Endothelial cell of umbilical vein (primary cell): Measurements from ENCODE around the gene OR5AU1. TPM values are rescaled to one million over a fixed set of nuclear protein-coding genes. Genes with fewer than 3 reads are reported as not detected.

ENCODE experiments used
- BruUV-seq: library from RNA; stranded (reverse); fragments of 400-500 nt; replicated peaks from 2 replicates; lab custom pipeline; 2021; lab: Mats Ljungman, UMichigan
- CTCF ChIA-PET: fragments of 300-600, 350-600 bp; sonication (Branson Sonifier 250); formaldehyde crosslinking; loops from one replicate; lab custom pipeline; 2021; ENCODE audit warnings: antibody characterized with exemption, inconsistent platforms; lab: Charles Lee
- POLR2A ChIA-PET: fragments of 300-600, 350-600 bp; sonication (Branson Sonifier 250); formaldehyde crosslinking; loops from one replicate; lab custom pipeline; 2021; ENCODE audit warnings: antibody characterized with exemption, inconsistent platforms; lab: Charles Lee
- DNase-seq: peaks from one replicate; pipeline ENCODE4 v3.0.0-alpha.2; 2011; ENCODE audit warnings: low read depth, low spot score
- FAIRE-seq: peaks from 2 replicates; lab custom pipeline; 2011; peaks lifted over from hg19 to GRCh38; lab: Jason Lieb, UNC
- H2AFZ ChIP-seq: 2 replicates; pipeline ENCODE4 v1.6.0; 2012; ENCODE audit warnings: low read depth, low read length, control low read depth, inconsistent platforms
- H3K27ac ChIP-seq: 2 replicates; pipeline ENCODE4 v1.5.1; 2011; ENCODE audit warnings: low read depth, mild to moderate bottlenecking, control low read depth, low read length, moderate library complexity; ENCODE audit not compliant: insufficient read depth
- H3K27me3 ChIP-seq, 2 experiments: 2 replicates each; pipeline versions ENCODE4 v1.6.0 to v1.6.1; 2011; ENCODE audit warnings: low read length in 2 of 2, mixed read lengths in 1 of 2; ENCODE audit not compliant: control insufficient read depth in 2 of 2, insufficient read depth in 2 of 2
- H3K36me3 ChIP-seq, 2 experiments: 2 replicates in 1 of 2; 3 replicates in 1 of 2; pipeline ENCODE4 v1.5.1; 2011; ENCODE audit warnings: low read length in 2 of 2, mild to moderate bottlenecking in 1 of 2, moderate library complexity in 1 of 2; ENCODE audit not compliant: control insufficient read depth in 2 of 2, insufficient read depth in 2 of 2; ENCODE audit errors: extremely low read depth in 1 of 2
- H3K4me1 ChIP-seq: 3 replicates; pipeline ENCODE4 v1.5.1; 2011; ENCODE audit warnings: mild to moderate bottlenecking, low read length; ENCODE audit not compliant: control insufficient read depth, insufficient read depth; ENCODE audit errors: extremely low read depth
- H3K4me2 ChIP-seq: 2 replicates; pipeline ENCODE4 v1.6.1; 2011; ENCODE audit warnings: low read length, control low read depth, mixed read lengths; ENCODE audit not compliant: insufficient read depth
- H3K4me3 ChIP-seq, 3 experiments: fragments of 200-600 bp in 1 of 3; sonication (generic), shearing (Covaris generic) in 1 of 3; replicated peaks in 1 of 3; 2 replicates each; pipeline ENCODE4 v1.5.1; 2011 to 2016; ENCODE audit warnings: control low read depth in 3 of 3, low read length in 3 of 3, mild to moderate bottlenecking in 2 of 3, inconsistent platforms in 1 of 3, low read depth in 1 of 3, moderate library complexity in 1 of 3; ENCODE audit not compliant: insufficient read depth in 1 of 3
- H3K79me2 ChIP-seq: 2 replicates; pipeline ENCODE4 v1.6.0; 2012; ENCODE audit warnings: low read length, inconsistent platforms; ENCODE audit not compliant: control insufficient read depth, insufficient read depth
- H3K9ac ChIP-seq: replicated peaks from 2 replicates; pipeline ENCODE3; 2011; ENCODE audit warnings: low read length, control low read depth; ENCODE audit not compliant: insufficient read depth; ENCODE audit errors: extremely low read depth
- H3K9me1 ChIP-seq: replicated peaks from 3 replicates; pipeline ENCODE4 v1.6.0; 2011; ENCODE audit warnings: mild to moderate bottlenecking, low read length; ENCODE audit not compliant: control insufficient read depth, insufficient read depth; ENCODE audit errors: extremely low read depth
- H3K9me3 ChIP-seq: replicated peaks from 2 replicates; pipeline ENCODE4 v1.5.1; 2012; ENCODE audit warnings: low read length, inconsistent platforms; ENCODE audit not compliant: control insufficient read depth, insufficient read depth
- H4K20me1 ChIP-seq: replicated peaks from 2 replicates; pipeline ENCODE3; 2011; ENCODE audit warnings: mild to moderate bottlenecking, low read length; ENCODE audit not compliant: control insufficient read depth, insufficient read depth; ENCODE audit errors: extremely low read depth
- EZH2 ChIP-seq: IDR thresholded peaks from 2 replicates; pipeline ENCODE4 v1.6.1; 2012; ENCODE audit warnings: borderline replicate concordance, low read depth, mild to moderate bottlenecking, moderate library complexity, low read length, inconsistent platforms; ENCODE audit not compliant: severe bottlenecking
- FOS ChIP-seq: IDR thresholded peaks from 2 replicates; pipeline ENCODE4 v1.6.1; 2011; ENCODE audit warnings: mild to moderate bottlenecking, low read length, moderate library complexity, borderline replicate concordance; ENCODE audit not compliant: insufficient read depth
- GATA2 ChIP-seq: IDR thresholded peaks from 2 replicates; pipeline ENCODE4 v1.7.0; 2011; ENCODE audit warnings: low read depth, mild to moderate bottlenecking, moderate library complexity, mixed read lengths, low read length; ENCODE audit not compliant: insufficient read length, insufficient read depth
- JUN ChIP-seq: IDR thresholded peaks from 2 replicates; pipeline ENCODE4 v1.6.1; 2011; ENCODE audit warnings: borderline replicate concordance, low read depth; ENCODE audit not compliant: insufficient read length, insufficient read depth
- POLR2A ChIP-seq: IDR thresholded peaks from 2 replicates; pipeline ENCODE4 v1.6.1; 2012; ENCODE audit warnings: low read depth, mild to moderate bottlenecking, control low read depth, low read length
- dilution Hi-C: fragments of 300-500 bp; cut with MboI; formaldehyde crosslinking; loops from one replicate; pipeline ENCODE4 v1.15.0; 2019; ENCODE audit warnings: low sequenced_read_pairs; ENCODE audit not compliant: extremely low pct_ligation_motif_present
- intact Hi-C: fragments of 100-400 bp; cut with micrococcal nuclease; formaldehyde crosslinking; loops from one replicate; pipeline ENCODE4 v1.10.0; 2022
- polyA plus RNA-seq, 4 experiments: library from polyadenylated mRNA; depleted of rRNA in 3 of 4; stranded (reverse) in 3 of 4; unstranded in 1 of 4; fragments of >200 nt; gene quantifications; 2 replicates each; pipeline versions ENCODE4 v1.2.1 to v1.2.3, GENCODE V29; 2011 to 2012; ENCODE audit warnings: missing spikeins in 1 of 4
- small RNA-seq: library from RNA; depleted of rRNA; stranded (forward); fragments of <200 nt; gene quantifications from one replicate; pipeline ENCODE3, GENCODE V24; 2012; ENCODE audit warnings: low replicate concordance, low read depth; ENCODE audit not compliant: insufficient read depth, insufficient read length
- total RNA-seq: library from RNA; stranded (reverse); gene quantifications from 2 replicates; pipeline ENCODE4 v1.2.3, GENCODE V29; 2021
- TF ChIP-seq, protein P1 (sequence below), 2 donors: IDR thresholded peaks; 1 replicate in 1 of 2; 2 replicates in 1 of 2; pipeline ENCODE4 v1.5.1; 2011; ENCODE audit warnings: low read length in 2 of 2, mild to moderate bottlenecking in 2 of 2, moderate library complexity in 2 of 2, control low read depth in 1 of 2, inconsistent platforms in 1 of 2, low read depth in 1 of 2; ENCODE audit not compliant: insufficient read depth in 1 of 2; ENCODE audit errors: extremely low read depth in 1 of 2

Gene OR5AU1
- total and polyA plus RNA-seq, 2 donors (not counting 3 experiments of a cell fraction or from before 2014, with no cell fraction given) = not detected

GRCh38 chr14:21105095-21105494 is 50.8 kb downstream of the OR5AU1 start:
- no peak overlapping the region for H2AFZ ChIP-seq
- FAIRE-seq = no peak
- H3K4me1 ChIP-seq = peaks cover 14% of the 10 kb centered on the region
- TF ChIP-seq EZH2 (no peak), JUN (no peak), POLR2A (no peak), GATA2 (no peak), FOS (no peak)
- TF ChIP-seq, protein P1, sequence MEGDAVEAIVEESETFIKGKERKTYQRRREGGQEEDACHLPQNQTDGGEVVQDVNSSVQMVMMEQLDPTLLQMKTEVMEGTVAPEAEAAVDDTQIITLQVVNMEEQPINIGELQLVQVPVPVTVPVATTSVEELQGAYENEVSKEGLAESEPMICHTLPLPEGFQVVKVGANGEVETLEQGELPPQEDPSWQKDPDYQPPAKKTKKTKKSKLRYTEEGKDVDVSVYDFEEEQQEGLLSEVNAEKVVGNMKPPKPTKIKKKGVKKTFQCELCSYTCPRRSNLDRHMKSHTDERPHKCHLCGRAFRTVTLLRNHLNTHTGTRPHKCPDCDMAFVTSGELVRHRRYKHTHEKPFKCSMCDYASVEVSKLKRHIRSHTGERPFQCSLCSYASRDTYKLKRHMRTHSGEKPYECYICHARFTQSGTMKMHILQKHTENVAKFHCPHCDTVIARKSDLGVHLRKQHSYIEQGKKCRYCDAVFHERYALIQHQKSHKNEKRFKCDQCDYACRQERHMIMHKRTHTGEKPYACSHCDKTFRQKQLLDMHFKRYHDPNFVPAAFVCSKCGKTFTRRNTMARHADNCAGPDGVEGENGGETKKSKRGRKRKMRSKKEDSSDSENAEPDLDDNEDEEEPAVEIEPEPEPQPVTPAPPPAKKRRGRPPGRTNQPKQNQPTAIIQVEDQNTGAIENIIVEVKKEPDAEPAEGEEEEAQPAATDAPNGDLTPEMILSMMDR (IDR thresholded peaks at IDR 0.05; ENCODE audit: extremely low read depth in 1 of 2, insufficient read depth in 1 of 2, low read depth in 1 of 2, low read length in 2 of 2) = no peak
- intact Hi-C loops = no loop called here
- H3K4me3 ChIP-seq = no peak overlapping the region
- H3K27ac ChIP-seq = no peak overlapping the region
- ChIA-PET POLR2A (interaction anchor here (0.7 to 2.0 kb wide), 4 partner anchors 17 to 90 kb away, joined by 3 to 5 read pairs (median 4); no protein-coding TSS in a partner anchor), CTCF (interaction anchor here (0.8 to 10.4 kb wide), 23 partner anchors 9 to 406 kb away, joined by 3 to 310 read pairs (median 6); partner anchors contain the start of genes ARHGEF40 and METTL3)
- no peak overlapping the region for H3K4me2 ChIP-seq
- no peaks in the 10 kb centered on the region for H3K9me3 ChIP-seq
- no peaks in the 10 kb centered on the region for H3K9me1 ChIP-seq
- H3K79me2 ChIP-seq = no peaks in the 10 kb centered on the region
- no TSS peak for BruUV-seq
- peaks cover 5 to 8% of the 10 kb centered on the region in 2 experiments for H3K27me3 ChIP-seq
- dilution Hi-C loops = no loop called here
- no peaks in the 10 kb centered on the region for H3K36me3 ChIP-seq
- no peak for DNase-seq
- no peaks in the 10 kb centered on the region for H4K20me1 ChIP-seq
- no peak overlapping the region for H3K9ac ChIP-seq

Small RNAs within 50 kb of the gene (small RNA-seq; reads per million reads assigned to genes)
- gene RNU6-252P = not detected

Other genes with a start within 250 kb of the OR5AU1 start
- gene RNASE2, start 200.6 kb downstream of the OR5AU1 start, total RNA-seq = not detected in 2 replicates
- gene RNASE2, start 200.6 kb downstream of the OR5AU1 start, polyA plus RNA-seq = not detected in 2 replicates
- 50.2 and 60.6 TPM in 2 replicates for gene METTL17, start 166.1 kb downstream of the OR5AU1 start, total RNA-seq
- gene METTL17, start 166.1 kb downstream of the OR5AU1 start, polyA plus RNA-seq = 81.5 and 90.6 TPM in 2 replicates
- gene SLC39A2, start 156.8 kb downstream of the OR5AU1 start, total RNA-seq = not detected in 2 replicates
- gene SLC39A2, start 156.8 kb downstream of the OR5AU1 start, polyA plus RNA-seq = 0.06 TPM in 1 of 2 replicates, not detected in the other
- gene NDRG2, start 131.0 kb downstream of the OR5AU1 start, total RNA-seq = not detected in 2 replicates
- 0.37 and 0.54 TPM in 2 replicates for gene NDRG2, start 131.0 kb downstream of the OR5AU1 start, polyA plus RNA-seq
- not detected in 2 replicates for gene TPPP2, start 125.8 kb downstream of the OR5AU1 start, total RNA-seq
- gene TPPP2, start 125.8 kb downstream of the OR5AU1 start, polyA plus RNA-seq = not detected in 2 replicates
- not detected in 2 replicates for gene RNASE13, start 121.3 kb downstream of the OR5AU1 start, total RNA-seq
- not detected in 2 replicates for gene RNASE13, start 121.3 kb downstream of the OR5AU1 start, polyA plus RNA-seq
- gene RNASE7, start 113.7 kb downstream of the OR5AU1 start, total RNA-seq = not detected in 2 replicates
- gene RNASE7, start 113.7 kb downstream of the OR5AU1 start, polyA plus RNA-seq = not detected in 2 replicates
- gene RNASE8, start 98.2 kb downstream of the OR5AU1 start, total RNA-seq = not detected in 2 replicates
- gene RNASE8, start 98.2 kb downstream of the OR5AU1 start, polyA plus RNA-seq = not detected in 2 replicates
- gene ARHGEF40, start 85.8 kb downstream of the OR5AU1 start, total RNA-seq = 1.9 and 2.6 TPM in 2 replicates
- gene ARHGEF40, start 85.8 kb downstream of the OR5AU1 start, polyA plus RNA-seq = 19.9 and 30.4 TPM in 2 replicates
- 12.8 and 15.2 TPM in 2 replicates for gene ZNF219, start 57.4 kb downstream of the OR5AU1 start, total RNA-seq
- gene ZNF219, start 57.4 kb downstream of the OR5AU1 start, polyA plus RNA-seq = 13.2 and 21.2 TPM in 2 replicates
- not detected in 2 replicates for gene TMEM253, start 55.0 kb downstream of the OR5AU1 start, total RNA-seq
- gene TMEM253, start 55.0 kb downstream of the OR5AU1 start, polyA plus RNA-seq = 0.14 and 0.25 TPM in 2 replicates
- gene HNRNPC, start 113.4 kb upstream of the OR5AU1 start, total RNA-seq = 611 and 674 TPM in 2 replicates
- gene HNRNPC, start 113.4 kb upstream of the OR5AU1 start, polyA plus RNA-seq = 309 and 531 TPM in 2 replicates
- not detected in 2 replicates for gene RPGRIP1, start 124.0 kb upstream of the OR5AU1 start, total RNA-seq
- not detected in 2 replicates for gene RPGRIP1, start 124.0 kb upstream of the OR5AU1 start, polyA plus RNA-seq
- gene SUPT16H, start 228.0 kb upstream of the OR5AU1 start, total RNA-seq = 94.2 and 100 TPM in 2 replicates
- gene SUPT16H, start 228.0 kb upstream of the OR5AU1 start, polyA plus RNA-seq = 45.2 and 53.1 TPM in 2 replicates